DMS114 treated with DMSO at 0.1 percent for 48 hours (cell line): ENCODE data around the gene FAM120B.

Experiments
- DNase-seq: peaks from one replicate; lab custom pipeline; 2025; ENCODE audit not compliant: unreplicated experiment; lab: John Stamatoyannopoulos, UW

FAM120B gene

DNA sequence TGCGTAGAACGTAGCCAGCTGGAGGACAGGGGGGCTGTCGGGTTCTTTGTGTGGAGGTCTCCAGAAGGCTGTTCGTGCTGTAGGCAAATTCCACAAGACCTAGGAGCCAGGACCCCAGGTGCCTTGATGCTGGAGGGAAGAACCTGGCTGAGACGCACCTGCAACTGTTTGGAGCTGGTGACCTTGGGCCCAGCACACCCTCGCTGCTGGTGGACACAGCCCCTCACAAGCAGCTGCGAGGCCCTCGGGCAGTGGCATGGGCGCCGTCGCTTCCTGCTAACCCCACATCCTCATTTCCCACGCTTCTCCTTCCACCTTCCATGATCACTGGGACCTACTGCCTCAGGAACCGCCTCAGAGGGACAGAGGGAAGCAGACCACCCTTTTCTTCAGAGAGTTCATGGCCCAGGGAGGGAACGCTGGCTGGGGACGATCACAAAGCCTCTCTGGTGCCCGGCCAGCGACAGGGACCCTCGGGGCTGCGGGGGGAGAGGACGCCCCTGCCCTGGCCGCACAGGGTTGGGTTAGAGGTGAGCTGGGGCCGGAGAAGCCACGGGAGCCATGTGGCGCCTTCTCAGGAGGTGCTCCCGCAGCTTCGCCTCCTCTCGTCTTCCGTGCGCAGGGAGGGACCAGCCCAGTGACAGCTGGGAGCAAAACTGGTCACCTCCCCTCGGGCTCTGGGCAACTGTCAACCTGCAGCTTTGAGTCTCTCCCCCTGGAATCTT is 34.1 kb upstream of the FAM120B start:
- DNase-seq, result no peak

- DNase-seq, result no peak
Observed at GRCh38 chr6:170273191-170273590, 33.4 kb upstream of the FAM120B start.

- no peak for DNase-seq
Observed at GRCh38 chr6:170273681-170274080, 32.9 kb upstream of the FAM120B start.

- no peak for DNase-seq
Observed at GRCh38 chr6:170274713-170275560, 31.6 kb upstream of the FAM120B start.

GRCh38 chr6:170276369-170277057 is 30.0 kb upstream of the FAM120B start:
- no peak for DNase-seq

GRCh38 chr6:170277893-170278742 is 28.4 kb upstream of the FAM120B start:
- no peak for DNase-seq

- no peak for DNase-seq
Observed at GRCh38 chr6:170278743-170279094, 27.8 kb upstream of the FAM120B start.

DNA sequence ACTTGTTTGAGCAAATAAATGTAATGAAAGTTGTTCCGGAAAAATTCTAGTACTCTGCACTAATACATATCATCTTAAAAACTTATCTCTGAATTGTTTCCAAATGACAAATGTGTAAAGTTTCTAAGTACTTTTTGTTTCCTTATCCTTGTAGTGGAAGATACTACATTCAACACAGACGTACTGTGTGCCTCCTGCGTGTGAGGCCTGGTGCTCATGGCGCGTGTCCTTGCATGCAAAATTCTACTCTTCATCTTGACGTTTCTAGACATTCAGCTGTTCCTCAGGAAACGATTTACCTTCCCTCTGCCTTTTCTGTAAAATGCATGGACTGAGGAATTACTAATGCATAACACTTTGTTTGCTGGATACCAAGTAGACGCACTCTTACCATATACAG is 27.1 kb upstream of the FAM120B start:
- no peak for DNase-seq

- DNase-seq, result peak; percentile 50
Observed at GRCh38 chr6:170279977-170280688, 26.4 kb upstream of the FAM120B start.

DNA sequence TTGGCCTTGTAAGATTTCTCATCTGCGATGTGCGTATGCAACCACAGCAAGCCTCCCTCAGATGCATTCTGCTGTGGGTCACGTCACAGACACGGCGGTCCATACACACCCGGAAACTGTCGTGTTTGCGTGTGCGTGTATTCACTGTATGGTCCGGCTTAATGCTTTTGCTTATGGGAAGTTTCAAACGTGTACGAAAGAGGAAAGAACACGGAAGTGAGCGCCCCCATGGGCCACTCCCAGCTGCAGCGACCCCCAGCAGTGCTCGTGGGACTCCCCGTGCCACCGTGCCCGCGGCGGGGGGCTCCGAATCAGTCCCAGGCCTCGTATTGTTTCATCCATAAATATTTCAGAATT is 25.9 kb upstream of the FAM120B start:
- no peak for DNase-seq

DNA sequence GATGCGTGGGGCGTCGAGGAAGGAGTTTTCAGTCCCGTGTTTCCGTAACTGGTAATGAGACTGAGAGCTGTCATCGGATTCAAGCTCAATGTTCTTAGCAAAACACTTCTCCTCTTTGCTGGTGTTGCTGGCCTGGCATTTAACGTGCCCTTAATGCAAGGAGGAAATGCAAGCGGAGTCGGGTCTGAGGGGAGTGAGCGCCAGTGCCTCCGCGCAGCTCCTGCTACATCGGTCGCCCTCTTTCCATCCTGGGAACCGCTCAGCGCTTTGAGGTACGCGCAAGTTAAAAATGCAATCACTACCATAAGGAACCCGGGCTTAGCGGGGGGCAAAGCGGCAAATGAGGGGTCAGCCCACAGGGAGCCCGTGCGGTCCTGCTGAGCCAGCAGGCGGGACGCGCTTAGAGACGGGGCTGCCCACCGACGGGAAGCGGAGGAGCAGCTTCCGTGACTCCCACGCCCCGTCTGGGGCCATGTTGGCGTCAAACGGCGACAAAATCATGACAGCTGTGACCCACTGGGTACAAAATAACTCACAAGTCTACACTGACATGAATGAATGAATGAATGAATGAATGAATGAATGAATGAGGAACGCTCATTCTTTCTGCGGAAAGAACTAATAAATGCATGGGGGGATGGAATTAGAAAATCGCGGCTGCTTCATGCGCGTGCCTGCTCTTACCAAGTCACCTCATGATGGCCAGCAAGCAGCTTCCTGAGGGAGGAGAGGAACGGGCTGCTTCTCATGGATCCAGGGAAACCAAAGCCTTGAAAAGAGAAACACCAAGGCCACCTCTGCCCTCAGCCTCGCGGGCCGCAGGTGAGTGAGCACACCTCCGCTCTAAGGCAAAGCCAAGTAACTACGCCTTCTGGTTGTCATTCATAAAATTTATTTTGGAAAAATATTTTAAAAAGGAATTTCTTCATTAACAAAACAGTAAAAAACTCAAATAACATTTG is 24.9 kb upstream of the FAM120B start:
- no peak for DNase-seq

DNA sequence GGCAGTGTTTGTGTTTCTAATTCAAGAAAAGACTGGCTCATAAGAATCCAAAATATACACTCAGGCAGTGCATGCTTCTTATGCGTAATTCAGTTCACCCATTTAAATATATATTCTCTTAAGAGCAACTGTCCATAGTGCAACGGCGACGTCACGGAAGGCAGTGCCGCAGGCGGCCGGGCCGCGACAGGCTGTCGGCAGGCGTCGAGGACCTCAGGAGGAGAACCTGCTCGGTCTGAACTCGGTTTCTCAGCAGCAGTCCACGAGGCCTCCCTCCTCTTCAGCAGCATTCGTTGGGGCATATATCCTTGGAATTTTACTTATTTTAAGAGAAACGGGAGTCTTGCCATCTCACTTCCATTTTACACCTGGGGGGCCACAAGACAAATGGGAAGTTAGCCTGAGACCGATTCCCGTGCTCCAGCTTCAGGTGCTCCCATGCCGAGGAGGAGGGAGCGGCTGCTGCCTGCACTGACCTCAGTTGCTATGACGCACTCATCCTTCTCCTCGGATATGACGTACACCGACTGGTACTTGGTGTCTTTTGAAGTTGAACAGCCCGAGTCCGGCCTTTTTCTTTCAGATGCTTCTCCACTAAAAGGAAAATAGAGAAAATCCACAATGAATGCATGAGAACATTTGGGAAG is 23.9 kb upstream of the FAM120B start:
- DNase-seq, result no peak

GRCh38 chr6:170283212-170284081 is 23.1 kb upstream of the FAM120B start:
- DNase-seq, result no peak

GRCh38 chr6:170284126-170284773 is 22.3 kb upstream of the FAM120B start:
- DNase-seq, result no peak

DNA sequence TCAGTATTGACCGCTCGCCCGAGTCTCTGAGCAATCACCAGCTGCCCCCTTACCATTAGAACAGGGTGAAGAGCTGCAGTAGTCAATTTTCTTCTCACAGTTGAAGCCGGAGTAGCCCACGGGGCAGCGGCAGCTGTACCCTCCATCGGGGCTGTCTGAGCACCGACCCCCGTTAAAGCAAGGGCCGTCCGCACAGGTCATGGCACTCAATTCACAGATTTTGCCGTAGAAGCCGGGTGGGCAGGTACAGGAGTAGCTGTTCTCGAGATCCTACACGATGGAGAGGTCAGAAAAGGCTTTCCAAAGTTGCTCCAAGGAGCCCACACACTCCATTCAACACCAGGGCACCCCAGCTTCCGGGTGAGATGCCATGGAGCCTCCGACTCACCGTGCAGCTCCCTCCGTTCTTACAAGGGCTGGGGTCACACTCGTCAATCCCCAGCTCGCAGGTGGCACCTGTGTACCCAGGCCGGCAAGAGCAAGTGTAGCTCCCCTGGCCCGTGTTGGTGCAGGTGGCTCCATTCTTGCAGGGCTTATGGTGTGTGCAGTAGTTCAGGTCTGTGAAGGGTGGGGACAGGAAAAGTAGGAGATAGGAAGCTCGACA is 21.6 kb upstream of the FAM120B start:
- no peak for DNase-seq

- DNase-seq, result no peak
Observed at GRCh38 chr6:170285482-170285881, 21.1 kb upstream of the FAM120B start.
